Hepatocyte (in vitro differentiated cells): ENCODE data around the gene KCNQ1. TPM values are rescaled to one million over a fixed set of nuclear protein-coding genes. Genes with fewer than 3 reads are reported as not detected.

ENCODE experiments used
- DNase-seq: peaks from one replicate; pipeline ENCODE4 v3.0.0-alpha.2; 2016; ENCODE audit warnings: low spot score
- H2AFZ ChIP-seq: fragments of 200-600 bp; sonication (generic); 2 replicates; pipeline ENCODE4 v1.6.0; 2016; ENCODE audit warnings: antibody characterized with exemption, mild to moderate bottlenecking
- H3K27ac ChIP-seq: fragments of 200-600 bp; sonication (generic); 2 replicates; pipeline ENCODE4 v1.5.1; 2016; ENCODE audit warnings: mild to moderate bottlenecking
- H3K27me3 ChIP-seq: fragments of 200-600 bp; sonication (generic); 2 replicates; pipeline ENCODE4 v1.6.1; 2016
- H3K36me3 ChIP-seq: fragments of 200-600 bp; sonication (generic); replicated peaks from 2 replicates; pipeline ENCODE4 v1.5.1; 2016; ENCODE audit warnings: low read depth; ENCODE audit not compliant: insufficient read depth
- H3K4me1 ChIP-seq: fragments of 200-600 bp; sonication (generic); 2 replicates; pipeline ENCODE4 v1.5.1; 2016; ENCODE audit warnings: mild to moderate bottlenecking, moderate library complexity; ENCODE audit not compliant: insufficient read depth
- H3K4me2 ChIP-seq: fragments of 200-600 bp; sonication (generic); 2 replicates; pipeline ENCODE4 v1.6.0; 2016
- H3K4me3 ChIP-seq: fragments of 200-600 bp; sonication (generic); 2 replicates; pipeline ENCODE4 v1.5.1; 2016; ENCODE audit warnings: mild to moderate bottlenecking
- H3K79me2 ChIP-seq: fragments of 200-600 bp; sonication (generic); 2 replicates; pipeline ENCODE4 v1.6.0; 2017; ENCODE audit warnings: mild to moderate bottlenecking
- H3K9me2 ChIP-seq: fragments of 200-600 bp; sonication (generic); replicated peaks from 2 replicates; pipeline ENCODE4 v1.6.0; 2017; ENCODE audit warnings: mild to moderate bottlenecking; ENCODE audit not compliant: insufficient read depth
- H3K9me3 ChIP-seq: fragments of 200-600 bp; sonication (generic); 2 replicates; pipeline ENCODE4 v1.5.1; 2016; ENCODE audit warnings: low read depth, mild to moderate bottlenecking
- H4K20me1 ChIP-seq: fragments of 200-600 bp; sonication (generic); 2 replicates; pipeline ENCODE4 v1.6.0; 2016; ENCODE audit warnings: mild to moderate bottlenecking; ENCODE audit not compliant: insufficient read depth, poor library complexity, severe bottlenecking
- EZH2 ChIP-seq: fragments of 200-600 bp; sonication (generic); IDR thresholded peaks from 2 replicates; pipeline ENCODE4 v1.6.1; 2016; ENCODE audit warnings: antibody characterized with exemption, mild to moderate bottlenecking, borderline replicate concordance
- EZH2phosphoT487 ChIP-seq: fragments of 200-600 bp; sonication (generic); IDR thresholded peaks from one replicate; pipeline ENCODE4 v1.6.1; 2018; ENCODE audit warnings: antibody characterized with exemption, mild to moderate bottlenecking, low read depth, moderate library complexity; ENCODE audit not compliant: unreplicated experiment, severe bottlenecking
- WGBS: methylation state at CpG from one replicate; pipeline ENCODE4 v1.1.6; 2016; ENCODE audit warnings: low lambda C conversion rate; ENCODE audit errors: missing lambda C conversion rate; 5-methylcytosine and 5-hydroxymethylcytosine counted together
- polyA plus RNA-seq: library from polyadenylated mRNA; unstranded; fragments of >200 nt; fragmentation: Nextera tagmentation; extraction: Ambion mirVana; gene quantifications from 2 replicates; pipeline ENCODE4 v1.2.1, GENCODE V29; 2016
- total RNA-seq: library from RNA; depleted of rRNA; stranded (reverse); fragments of >200 nt; gene quantifications from 2 replicates; pipeline ENCODE4 v1.2.3, GENCODE V29; 2014
- TF ChIP-seq, protein P1 (sequence below): fragments of 200-600 bp; sonication (generic); IDR thresholded peaks from 2 replicates; pipeline ENCODE4 v1.5.1; 2016; ENCODE audit warnings: antibody characterized with exemption, mild to moderate bottlenecking; ENCODE audit not compliant: poor library complexity

KCNQ1 gene
- total and polyA plus RNA-seq, 2 experiments from 2014 or later = 1.8 to 6.4 TPM

DNA sequence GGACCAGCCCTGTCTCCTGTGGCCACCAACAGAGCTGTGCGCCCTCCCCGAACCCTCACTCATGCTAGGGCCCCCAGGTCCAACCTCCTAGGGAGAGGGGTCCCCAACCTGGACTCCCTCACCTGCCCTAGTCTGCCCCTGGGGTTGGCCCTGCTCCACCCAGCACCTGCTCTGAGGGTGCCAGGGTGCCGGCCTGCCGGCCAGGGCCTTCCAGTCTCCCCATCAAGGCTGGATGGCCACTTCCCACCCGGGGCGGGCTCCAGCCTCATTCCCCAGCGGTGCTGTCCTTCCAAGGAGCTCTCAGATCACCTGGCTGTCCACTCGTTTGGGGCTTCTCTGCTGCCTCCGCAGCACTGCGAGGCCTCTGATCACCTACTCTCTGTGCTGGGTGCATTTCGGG is 401.7 kb downstream of the KCNQ1 start:
- Histone ChIP-seq H3K4me2 (no peak overlapping the region), H3K9me2 (no peaks in the 10 kb centered on the region), H4K20me1 (no peaks in the 10 kb centered on the region), H3K4me3 (no peak overlapping the region), H3K79me2 (no peaks in the 10 kb centered on the region), H3K27me3 (no peaks in the 10 kb centered on the region), H2AFZ (no peak overlapping the region), H3K9me3 (no peaks in the 10 kb centered on the region), H3K27ac (no peak overlapping the region), H3K36me3 (no peaks in the 10 kb centered on the region), H3K4me1 (peaks cover 3% of the 10 kb centered on the region)
- 99% methylated on average over 11 of the region's 11 CpGs for WGBS
- TF ChIP-seq, protein P1, sequence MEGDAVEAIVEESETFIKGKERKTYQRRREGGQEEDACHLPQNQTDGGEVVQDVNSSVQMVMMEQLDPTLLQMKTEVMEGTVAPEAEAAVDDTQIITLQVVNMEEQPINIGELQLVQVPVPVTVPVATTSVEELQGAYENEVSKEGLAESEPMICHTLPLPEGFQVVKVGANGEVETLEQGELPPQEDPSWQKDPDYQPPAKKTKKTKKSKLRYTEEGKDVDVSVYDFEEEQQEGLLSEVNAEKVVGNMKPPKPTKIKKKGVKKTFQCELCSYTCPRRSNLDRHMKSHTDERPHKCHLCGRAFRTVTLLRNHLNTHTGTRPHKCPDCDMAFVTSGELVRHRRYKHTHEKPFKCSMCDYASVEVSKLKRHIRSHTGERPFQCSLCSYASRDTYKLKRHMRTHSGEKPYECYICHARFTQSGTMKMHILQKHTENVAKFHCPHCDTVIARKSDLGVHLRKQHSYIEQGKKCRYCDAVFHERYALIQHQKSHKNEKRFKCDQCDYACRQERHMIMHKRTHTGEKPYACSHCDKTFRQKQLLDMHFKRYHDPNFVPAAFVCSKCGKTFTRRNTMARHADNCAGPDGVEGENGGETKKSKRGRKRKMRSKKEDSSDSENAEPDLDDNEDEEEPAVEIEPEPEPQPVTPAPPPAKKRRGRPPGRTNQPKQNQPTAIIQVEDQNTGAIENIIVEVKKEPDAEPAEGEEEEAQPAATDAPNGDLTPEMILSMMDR = no peak
- TF ChIP-seq EZH2 = no peak
- TF ChIP-seq EZH2phosphoT487 = no peak
- DNase-seq = no peak

- no peak overlapping the region for H3K27ac ChIP-seq
- no peak overlapping the region for H2AFZ ChIP-seq
Observed at GRCh38 chr11:2847561-2847960, 402.8 kb downstream of the KCNQ1 start.

GRCh38 chr11:2848497-2848896 is 403.7 kb downstream of the KCNQ1 start:
- H4K20me1 ChIP-seq = no peaks in the 10 kb centered on the region
- TF ChIP-seq EZH2 (no peak), EZH2phosphoT487 (no peak)
- TF ChIP-seq, protein P1 = no peak
- H3K4me1 ChIP-seq = peaks cover 3% of the 10 kb centered on the region
- no peak overlapping the region for H3K4me2 ChIP-seq
- DNase-seq = no peak
- H3K9me2 ChIP-seq = no peaks in the 10 kb centered on the region
- H3K27ac ChIP-seq = no peak overlapping the region
- no peaks in the 10 kb centered on the region for H3K36me3 ChIP-seq
- no peaks in the 10 kb centered on the region for H3K9me3 ChIP-seq
- 85% methylated on average over 9 of the region's 9 CpGs for WGBS
- no peak overlapping the region for H2AFZ ChIP-seq
- H3K27me3 ChIP-seq = no peaks in the 10 kb centered on the region
- H3K79me2 ChIP-seq = no peaks in the 10 kb centered on the region
- H3K4me3 ChIP-seq = no peak overlapping the region

More at GRCh38 chr11:2847561-2847960, 402.8 kb downstream of the KCNQ1 start:
- H3K9me2 ChIP-seq = no peaks in the 10 kb centered on the region
- 93% methylated on average over 21 of the region's 21 CpGs for WGBS
- no peak overlapping the region for H3K4me2 ChIP-seq
- no peak for DNase-seq
- no peaks in the 10 kb centered on the region for H3K79me2 ChIP-seq
- H3K4me1 ChIP-seq = peaks cover 3% of the 10 kb centered on the region
- no peaks in the 10 kb centered on the region for H3K36me3 ChIP-seq
- H4K20me1 ChIP-seq = no peaks in the 10 kb centered on the region
- no peaks in the 10 kb centered on the region for H3K27me3 ChIP-seq
- H3K4me3 ChIP-seq = no peak overlapping the region
- H3K9me3 ChIP-seq = no peaks in the 10 kb centered on the region
- TF ChIP-seq EZH2phosphoT487 = no peak
- TF ChIP-seq, protein P1 = no peak
- TF ChIP-seq EZH2 = no peak

DNA sequence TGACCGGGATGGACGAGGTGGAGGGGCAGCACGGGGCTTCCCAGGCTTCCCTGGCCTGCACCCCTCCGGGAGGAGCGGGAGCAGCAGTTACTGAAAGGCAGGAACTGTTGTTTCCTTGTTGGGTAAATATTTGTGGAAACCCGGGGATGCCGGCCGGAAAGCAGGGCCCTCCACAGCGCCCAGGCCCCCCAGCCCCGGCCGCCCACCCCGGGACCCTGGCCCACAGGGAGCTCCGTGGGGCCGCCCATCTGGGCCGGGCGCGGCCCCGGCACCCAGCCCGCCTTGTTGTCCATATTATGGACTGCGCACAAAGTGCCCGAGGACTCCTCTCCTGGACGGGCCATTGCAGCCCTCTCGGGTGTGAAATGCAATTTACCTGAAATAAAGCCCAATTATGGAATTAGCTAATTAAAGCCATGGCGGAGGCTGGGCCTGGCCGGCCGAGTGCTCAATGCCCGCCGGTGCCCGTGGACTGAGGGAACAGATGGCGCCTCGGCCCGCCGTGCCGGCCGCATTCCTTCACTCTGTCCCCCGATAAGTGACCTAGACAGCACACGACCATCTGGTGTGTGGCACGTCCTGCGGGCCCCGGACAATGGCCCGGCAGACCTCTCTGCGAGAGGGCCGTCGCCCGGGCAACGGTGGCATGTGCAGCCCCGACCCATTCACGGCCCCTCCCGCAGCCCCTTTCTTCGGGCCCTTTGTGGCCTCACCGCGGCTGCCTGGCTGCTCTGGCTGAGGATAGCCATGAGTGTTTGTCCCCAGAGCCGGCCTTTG is 405.4 kb downstream of the KCNQ1 start:
- Histone ChIP-seq H2AFZ (no peak overlapping the region), H3K27me3 (no peaks in the 10 kb centered on the region), H3K9me2 (no peaks in the 10 kb centered on the region), H3K4me3 (no peak overlapping the region), H3K27ac (no peak overlapping the region), H3K79me2 (no peaks in the 10 kb centered on the region), H4K20me1 (no peaks in the 10 kb centered on the region), H3K4me2 (no peak overlapping the region), H3K36me3 (no peaks in the 10 kb centered on the region), H3K4me1 (peaks cover 3% of the 10 kb centered on the region), H3K9me3 (no peaks in the 10 kb centered on the region)
- TF ChIP-seq EZH2 = no peak
- TF ChIP-seq, protein P1 = no peak
- no peak for TF ChIP-seq EZH2phosphoT487
- no peak for DNase-seq
- 92% methylated on average over 47 of the region's 53 CpGs for WGBS
